Medulla oblongata (tissue), 1 donor: ENCODE measurements around the gene NCKIPSD.
A peak's percentile ranks its signal among the peaks of the same experiment; 100 is the strongest.
"Not testable (repeated sequence)": the region's sequence is repeated elsewhere in the genome, so short reads cannot be mapped to it uniquely, and the experiment has no call there.

ENCODE experiments used
- DNase-seq: peaks from one replicate; pipeline ENCODE4 v3.0.0-alpha.2; 2015; ENCODE audit errors: extremely low spot score

The NCKIPSD gene

GRCh38 chr3:48685603-48686511 is at the start of gene NCKIPSD:
NCKIPSD (minus strand) TSS chr3:48685915; CDS start chr3:48685807, 108 bp downstream.
- peak; percentile 90 for DNase-seq

GRCh38 chr3:48735075-48735767 is 49.5 kb upstream of the NCKIPSD start:
- DNase-seq: not testable (repeated sequence)

DNA sequence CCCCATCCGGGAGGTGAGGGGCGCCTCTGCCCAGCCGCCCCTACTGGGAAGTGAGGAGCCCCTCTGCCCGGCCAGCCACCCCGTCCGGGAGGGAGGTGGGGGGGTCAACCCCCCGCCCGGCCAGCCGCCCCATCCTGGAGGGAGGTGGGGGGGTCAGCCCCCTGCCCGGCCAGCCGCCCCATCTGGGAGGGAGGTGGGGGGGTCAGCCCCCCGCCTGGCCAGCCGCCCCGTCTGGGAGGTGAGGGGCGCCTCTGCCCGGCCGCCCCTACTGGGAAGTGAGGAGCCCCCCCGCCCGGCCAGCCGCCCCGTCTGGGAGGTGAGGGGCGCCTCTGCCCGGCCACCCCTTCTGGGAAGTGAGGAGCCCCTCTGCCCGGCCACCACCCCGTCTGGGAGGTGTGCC is 48.8 kb upstream of the NCKIPSD start:
- not testable (repeated sequence) for DNase-seq

DNA sequence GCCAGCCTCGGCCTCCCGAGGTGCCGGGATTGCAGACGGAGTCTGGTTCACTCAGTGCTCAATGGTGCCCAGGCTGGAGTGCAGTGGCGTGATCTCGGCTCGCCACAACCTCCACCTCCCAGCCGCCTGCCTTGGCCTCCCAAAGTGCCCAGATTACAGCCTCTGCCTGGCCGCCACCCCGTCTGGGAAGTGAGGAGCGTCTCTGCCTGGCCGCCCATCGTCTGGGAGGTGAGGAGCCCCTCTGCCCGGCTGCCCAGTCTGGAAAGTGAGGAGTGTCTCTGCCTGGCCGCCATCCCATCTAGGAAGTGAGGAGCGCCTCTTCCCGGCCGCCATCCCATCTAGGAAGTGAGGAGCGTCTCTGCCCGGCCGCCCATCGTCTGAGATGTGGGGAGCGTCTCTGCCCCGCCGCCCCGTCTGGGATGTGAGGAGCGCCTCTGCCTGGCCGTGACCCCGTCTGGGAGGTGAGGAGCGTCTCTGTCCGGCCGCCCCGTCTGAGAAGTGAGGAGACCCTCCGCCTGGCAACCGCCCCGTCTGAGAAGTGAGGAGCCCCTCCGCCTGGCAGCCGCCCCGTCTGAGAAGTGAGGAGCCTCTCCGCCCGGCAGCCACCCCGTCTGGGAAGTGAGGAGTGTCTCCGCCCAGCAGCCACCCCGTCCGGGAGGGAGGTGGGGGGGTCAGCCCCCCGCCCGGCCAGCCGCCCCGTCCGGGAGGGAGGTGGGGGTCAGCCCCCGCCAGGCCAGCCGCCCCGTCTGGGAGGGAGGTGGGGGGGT is 48.2 kb upstream of the NCKIPSD start:
- not testable (repeated sequence) for DNase-seq

GRCh38 chr3:48727511-48727910 is 41.8 kb upstream of the NCKIPSD start:
- DNase-seq: no peak

DNA sequence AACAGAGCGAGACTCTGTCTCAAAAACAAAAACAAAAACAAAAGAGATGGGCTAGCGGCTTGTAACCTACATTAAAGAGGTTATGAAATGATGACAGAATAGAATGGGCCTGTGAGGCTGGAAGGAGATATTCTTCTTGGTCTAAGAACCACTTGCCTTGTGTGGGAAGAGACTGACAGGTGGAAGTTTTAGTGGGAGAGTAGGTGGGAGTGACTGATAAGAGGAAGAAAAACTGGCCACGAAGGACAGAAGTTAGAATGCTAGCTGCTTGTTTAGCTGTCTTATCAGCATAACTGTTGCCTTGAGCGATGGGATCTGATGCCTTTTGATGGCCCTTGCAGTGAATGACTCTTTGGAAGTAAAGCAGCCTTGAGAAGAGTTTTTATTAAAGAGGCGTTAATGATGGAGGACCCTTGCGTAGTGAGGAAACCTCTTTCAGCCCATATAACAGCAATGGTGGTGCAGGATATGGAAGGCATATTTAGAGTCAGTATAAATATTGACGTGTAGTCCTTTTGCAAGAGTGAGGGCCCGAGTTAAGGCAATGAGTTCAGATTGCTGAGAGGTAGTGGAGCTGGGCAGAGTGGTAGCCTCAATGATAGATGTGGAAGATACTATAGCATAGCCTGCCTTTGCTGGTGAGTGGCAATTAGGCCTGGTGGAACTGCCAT is 39.6 kb upstream of the NCKIPSD start:
- not testable (repeated sequence) for DNase-seq

GRCh38 chr3:48723725-48724124 is 38.0 kb upstream of the NCKIPSD start:
- DNase-seq: no peak

- DNase-seq: not testable (repeated sequence)
Measured at GRCh38 chr3:48723293-48723692, 37.6 kb upstream of the NCKIPSD start.

- peak; percentile 99 for DNase-seq
Measured at GRCh38 chr3:48716982-48717746, 31.4 kb upstream of the NCKIPSD start, which contains the start of gene IP6K2. IP6K2 (minus strand) TSS chr3:48717221; CDS start chr3:48695291, 21,930 bp downstream.

GRCh38 chr3:48716508-48716981 is 30.8 kb upstream of the NCKIPSD start:
- DNase-seq: no peak

GRCh38 chr3:48715174-48715800 is 29.6 kb upstream of the NCKIPSD start:
- peak; percentile 29 for DNase-seq

DNA sequence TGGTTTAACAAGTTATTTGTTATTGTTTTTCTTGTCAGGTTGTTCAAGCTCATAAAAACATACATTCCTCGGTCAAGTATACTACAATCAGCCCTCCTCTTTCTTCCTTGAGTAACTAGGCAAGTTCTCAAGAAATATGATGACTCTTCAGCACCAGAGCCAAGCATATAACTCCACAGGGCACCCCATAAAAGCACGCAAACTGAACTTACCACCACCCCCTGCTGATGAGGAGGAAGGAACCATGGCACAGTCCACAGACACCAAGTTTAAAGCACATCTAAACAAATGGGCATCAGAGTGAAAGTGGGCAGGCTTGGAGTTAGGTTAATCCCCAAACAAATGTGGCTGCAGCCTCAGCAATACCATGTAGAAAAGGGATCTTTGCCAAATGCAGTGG is 26.0 kb upstream of the NCKIPSD start:
- no peak for DNase-seq

- no peak for DNase-seq
Measured at GRCh38 chr3:48709051-48709461, 23.3 kb upstream of the NCKIPSD start.

DNA sequence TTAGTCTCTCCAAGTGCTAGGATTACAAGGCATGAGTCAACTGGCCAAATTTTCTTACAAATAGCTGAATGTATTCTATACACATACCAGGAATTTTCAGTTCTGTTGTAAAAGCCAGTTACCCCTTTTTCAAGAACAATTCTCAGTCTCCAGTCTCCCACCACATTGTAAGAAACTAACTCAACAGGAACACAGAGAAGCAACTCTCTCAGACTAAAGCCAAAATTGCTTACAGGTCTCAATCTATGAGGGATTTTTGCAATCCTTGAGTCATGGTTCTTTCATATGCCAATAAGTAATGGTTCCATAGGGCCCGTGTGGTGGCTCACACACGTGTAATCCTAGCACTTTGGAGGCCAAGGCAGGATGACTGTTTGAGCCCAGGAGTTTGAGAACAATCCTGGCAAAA is 22.8 kb upstream of the NCKIPSD start:
- no peak for DNase-seq

GRCh38 chr3:48707157-48707556 is 21.4 kb upstream of the NCKIPSD start:
- no peak for DNase-seq

GRCh38 chr3:48702320-48702920 is 16.7 kb upstream of the NCKIPSD start:
- no peak for DNase-seq

DNA sequence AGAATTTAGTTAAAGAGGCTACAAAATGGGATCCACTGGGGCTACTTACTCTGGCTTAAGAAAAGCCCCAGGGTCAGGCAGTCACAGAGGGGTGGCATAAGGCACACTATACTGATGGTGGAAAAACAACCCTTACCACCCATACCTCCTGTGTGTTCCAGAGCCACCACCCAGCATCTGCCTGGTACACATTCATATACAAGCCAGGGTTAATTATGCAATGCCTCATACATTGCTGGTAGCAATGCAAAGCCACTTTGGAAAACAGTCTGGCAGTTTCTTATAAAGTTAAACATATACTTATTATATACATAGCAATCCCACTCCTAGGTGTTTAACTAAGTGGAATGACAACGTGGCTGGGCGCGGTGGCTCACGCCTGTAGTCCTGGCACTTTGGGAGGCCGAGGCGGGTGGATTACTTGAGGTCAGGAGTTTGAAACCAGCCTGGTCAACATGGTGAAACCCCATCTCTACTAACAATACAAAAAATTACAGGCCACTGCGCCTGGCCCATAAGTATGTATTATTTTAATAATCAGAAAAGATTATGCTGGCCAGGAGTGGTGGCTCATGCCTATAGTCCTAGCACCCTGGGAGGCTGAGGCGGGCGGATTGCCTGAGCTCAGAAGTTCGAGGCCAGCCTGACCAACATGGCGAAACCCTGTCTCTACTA is 15.2 kb upstream of the NCKIPSD start:
- DNase-seq: no peak

DNA sequence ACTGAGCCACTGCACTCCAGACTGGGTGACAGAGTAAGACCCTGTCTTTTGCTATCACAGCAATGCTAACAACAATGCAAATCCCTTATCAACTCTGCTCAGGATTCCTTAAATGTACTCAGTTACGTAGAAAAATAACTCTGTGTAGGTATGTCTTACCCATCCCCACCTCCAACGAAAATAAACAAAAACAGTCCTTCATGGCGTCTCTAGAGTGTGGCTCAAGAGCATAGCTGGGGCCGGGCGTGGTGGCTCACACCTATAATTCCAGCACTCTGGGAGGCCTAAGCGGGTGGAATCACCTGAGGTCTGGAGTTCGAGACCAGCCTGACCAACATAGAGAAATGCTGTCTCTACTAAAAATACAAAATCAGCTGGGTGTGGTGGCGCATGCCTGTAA is 13.2 kb upstream of the NCKIPSD start:
- DNase-seq: no peak

- DNase-seq: no peak
Measured at GRCh38 chr3:48697952-48698351, 12.2 kb upstream of the NCKIPSD start.
